Measurements from ENCODE around the gene TRAF3IP1.

DNA sequence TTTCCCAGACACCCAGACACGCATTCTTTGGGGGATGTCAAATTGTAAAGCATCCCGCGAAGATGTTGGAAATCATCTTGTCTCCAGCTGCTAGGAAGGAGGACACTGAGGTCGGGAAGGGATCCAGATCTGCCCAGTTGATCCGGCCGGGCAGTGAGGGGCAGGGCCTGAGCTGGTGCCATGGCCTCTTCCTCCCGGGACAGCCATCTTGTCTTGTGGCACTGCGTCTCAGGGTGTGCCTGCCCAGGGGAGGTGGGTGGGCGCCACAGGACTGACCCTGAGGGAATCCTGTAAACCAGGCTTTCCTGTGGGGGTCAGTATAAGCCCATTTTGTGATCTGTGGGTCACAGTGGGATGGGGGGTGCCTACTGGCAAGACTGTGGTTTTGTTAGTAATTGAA is 10.1 kb downstream of the TRAF3IP1 start:
- TF ChIP-seq OSR1 (CRISPR knock-in tag; IDR thresholded peaks at IDR 0.05) (no peak), CSDC2 (CRISPR knock-in tag; IDR thresholded peaks at IDR 0.05) (no peak), TOX (CRISPR knock-in tag; IDR thresholded peaks at IDR 0.05; ENCODE audit: borderline replicate concordance) (no peak), ZNF8 (CRISPR knock-in tag; IDR thresholded peaks at IDR 0.05) (no peak), ZNF565 (CRISPR knock-in tag; conservative IDR thresholded peaks at IDR 0.05; ENCODE audit: low read depth) (no peak), PPARA (CRISPR knock-in tag; IDR thresholded peaks at IDR 0.05; ENCODE audit: borderline replicate concordance) (no peak), PATZ1 (CRISPR knock-in tag; IDR thresholded peaks at IDR 0.05; ENCODE audit: borderline replicate concordance) (no peak), ZFP30 (CRISPR knock-in tag; IDR thresholded peaks at IDR 0.05) (no peak), ZC3H10 (CRISPR knock-in tag; IDR thresholded peaks at IDR 0.05) (no peak), ZNF70 (CRISPR knock-in tag; IDR thresholded peaks at IDR 0.05) (no peak), CREB5 (CRISPR knock-in tag; IDR thresholded peaks at IDR 0.05; ENCODE audit: low read depth) (no peak)
- TF ChIP-seq, protein P1, sequence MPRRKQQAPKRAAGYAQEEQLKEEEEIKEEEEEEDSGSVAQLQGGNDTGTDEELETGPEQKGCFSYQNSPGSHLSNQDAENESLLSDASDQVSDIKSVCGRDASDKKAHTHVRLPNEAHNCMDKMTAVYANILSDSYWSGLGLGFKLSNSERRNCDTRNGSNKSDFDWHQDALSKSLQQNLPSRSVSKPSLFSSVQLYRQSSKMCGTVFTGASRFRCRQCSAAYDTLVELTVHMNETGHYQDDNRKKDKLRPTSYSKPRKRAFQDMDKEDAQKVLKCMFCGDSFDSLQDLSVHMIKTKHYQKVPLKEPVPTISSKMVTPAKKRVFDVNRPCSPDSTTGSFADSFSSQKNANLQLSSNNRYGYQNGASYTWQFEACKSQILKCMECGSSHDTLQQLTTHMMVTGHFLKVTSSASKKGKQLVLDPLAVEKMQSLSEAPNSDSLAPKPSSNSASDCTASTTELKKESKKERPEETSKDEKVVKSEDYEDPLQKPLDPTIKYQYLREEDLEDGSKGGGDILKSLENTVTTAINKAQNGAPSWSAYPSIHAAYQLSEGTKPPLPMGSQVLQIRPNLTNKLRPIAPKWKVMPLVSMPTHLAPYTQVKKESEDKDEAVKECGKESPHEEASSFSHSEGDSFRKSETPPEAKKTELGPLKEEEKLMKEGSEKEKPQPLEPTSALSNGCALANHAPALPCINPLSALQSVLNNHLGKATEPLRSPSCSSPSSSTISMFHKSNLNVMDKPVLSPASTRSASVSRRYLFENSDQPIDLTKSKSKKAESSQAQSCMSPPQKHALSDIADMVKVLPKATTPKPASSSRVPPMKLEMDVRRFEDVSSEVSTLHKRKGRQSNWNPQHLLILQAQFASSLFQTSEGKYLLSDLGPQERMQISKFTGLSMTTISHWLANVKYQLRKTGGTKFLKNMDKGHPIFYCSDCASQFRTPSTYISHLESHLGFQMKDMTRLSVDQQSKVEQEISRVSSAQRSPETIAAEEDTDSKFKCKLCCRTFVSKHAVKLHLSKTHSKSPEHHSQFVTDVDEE (CRISPR knock-in tag; IDR thresholded peaks at IDR 0.05) = no peak
